Measurements from ENCODE around the gene VANGL1.
A peak's percentile ranks its signal among the peaks of the same experiment; 100 is the strongest.

VANGL1 gene

DNA sequence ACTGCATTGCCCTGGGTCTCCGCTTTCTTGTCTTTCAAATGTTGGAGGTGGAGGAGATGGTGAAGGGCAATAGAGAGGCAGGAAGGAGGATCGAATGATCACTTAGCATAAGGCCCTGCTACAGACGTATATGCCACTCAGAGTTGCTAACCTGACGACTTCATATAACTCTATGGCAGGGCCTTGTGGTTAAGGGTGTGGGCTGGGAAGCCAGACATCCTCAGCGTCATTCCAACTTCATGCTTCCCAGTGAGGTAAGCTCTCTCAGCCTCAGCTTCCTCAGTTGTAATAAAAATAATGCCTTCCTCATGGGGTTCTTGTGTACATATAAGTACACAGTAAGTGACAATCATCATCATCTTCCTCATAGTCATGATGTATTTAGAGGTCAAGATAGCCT, 72.1 kb downstream of the VANGL1 start:
- no peak for DNase-seq (ENCODE audit: low read depth)
- H3K4me3 ChIP-seq (ENCODE audit: low read length): no peak overlapping the region
- TF ChIP-seq, protein P1, sequence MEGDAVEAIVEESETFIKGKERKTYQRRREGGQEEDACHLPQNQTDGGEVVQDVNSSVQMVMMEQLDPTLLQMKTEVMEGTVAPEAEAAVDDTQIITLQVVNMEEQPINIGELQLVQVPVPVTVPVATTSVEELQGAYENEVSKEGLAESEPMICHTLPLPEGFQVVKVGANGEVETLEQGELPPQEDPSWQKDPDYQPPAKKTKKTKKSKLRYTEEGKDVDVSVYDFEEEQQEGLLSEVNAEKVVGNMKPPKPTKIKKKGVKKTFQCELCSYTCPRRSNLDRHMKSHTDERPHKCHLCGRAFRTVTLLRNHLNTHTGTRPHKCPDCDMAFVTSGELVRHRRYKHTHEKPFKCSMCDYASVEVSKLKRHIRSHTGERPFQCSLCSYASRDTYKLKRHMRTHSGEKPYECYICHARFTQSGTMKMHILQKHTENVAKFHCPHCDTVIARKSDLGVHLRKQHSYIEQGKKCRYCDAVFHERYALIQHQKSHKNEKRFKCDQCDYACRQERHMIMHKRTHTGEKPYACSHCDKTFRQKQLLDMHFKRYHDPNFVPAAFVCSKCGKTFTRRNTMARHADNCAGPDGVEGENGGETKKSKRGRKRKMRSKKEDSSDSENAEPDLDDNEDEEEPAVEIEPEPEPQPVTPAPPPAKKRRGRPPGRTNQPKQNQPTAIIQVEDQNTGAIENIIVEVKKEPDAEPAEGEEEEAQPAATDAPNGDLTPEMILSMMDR (conservative IDR thresholded peaks at IDR 0.05; ENCODE audit: low read length): no peak

DNA sequence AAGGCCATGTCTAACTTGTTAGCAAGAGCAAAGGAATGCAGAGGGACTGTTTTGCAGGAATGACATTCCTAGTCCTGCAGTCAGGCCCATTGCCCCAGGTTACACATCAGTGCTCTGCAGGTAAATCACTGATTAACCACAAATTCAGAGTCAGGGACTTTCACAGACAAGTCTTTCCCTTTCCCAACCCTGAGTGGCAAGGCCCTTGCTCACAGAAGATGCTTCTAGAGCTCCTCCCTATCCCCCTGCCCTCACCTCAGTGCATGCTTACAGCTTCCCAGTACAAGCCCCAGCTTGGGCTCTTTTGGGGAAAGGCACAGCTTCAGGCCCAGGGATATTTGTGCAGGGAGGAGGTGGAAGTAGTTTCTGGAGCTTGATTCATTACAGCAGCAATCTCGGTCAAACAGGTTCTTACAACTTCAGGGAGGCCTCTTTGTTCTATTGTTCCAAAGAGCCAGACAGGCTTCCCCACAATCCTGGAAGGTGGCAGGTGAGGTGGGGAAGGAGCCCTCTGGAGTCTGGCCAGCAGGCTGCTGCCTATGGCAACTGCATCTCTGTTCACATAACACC, 72.9 kb downstream of the VANGL1 start:
- no peak overlapping the region for H3K4me3 ChIP-seq (ENCODE audit: low read length)
- DNase-seq (ENCODE audit: low read depth): no peak
- TF ChIP-seq, protein P1 (conservative IDR thresholded peaks at IDR 0.05; ENCODE audit: low read length): no peak

DNA sequence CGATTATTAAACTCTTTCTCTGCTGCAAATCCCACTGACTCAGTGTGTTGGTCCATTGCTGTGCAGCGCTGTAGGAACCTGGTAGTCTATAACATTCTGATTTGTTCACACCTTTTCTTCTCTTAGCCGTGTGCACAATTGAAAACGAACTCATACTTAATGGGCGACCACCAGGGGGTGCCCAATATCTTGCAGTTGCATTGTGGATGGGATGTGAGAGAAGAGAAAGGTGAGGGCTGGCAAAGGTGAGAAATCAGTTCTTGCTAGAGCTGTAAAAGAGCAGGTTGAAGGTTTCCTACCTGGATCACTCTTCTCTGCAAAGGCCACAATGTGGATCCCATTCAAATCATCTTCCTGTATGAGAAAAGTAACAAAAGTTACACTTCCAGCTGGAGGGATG, 75.8 kb downstream of the VANGL1 start:
- TF ChIP-seq, protein P1 (conservative IDR thresholded peaks at IDR 0.05; ENCODE audit: low read length): peak; percentile 47
- DNase-seq (ENCODE audit: low read depth): peak; percentile 6
- H3K4me3 ChIP-seq (ENCODE audit: low read length): no peak overlapping the region

DNA sequence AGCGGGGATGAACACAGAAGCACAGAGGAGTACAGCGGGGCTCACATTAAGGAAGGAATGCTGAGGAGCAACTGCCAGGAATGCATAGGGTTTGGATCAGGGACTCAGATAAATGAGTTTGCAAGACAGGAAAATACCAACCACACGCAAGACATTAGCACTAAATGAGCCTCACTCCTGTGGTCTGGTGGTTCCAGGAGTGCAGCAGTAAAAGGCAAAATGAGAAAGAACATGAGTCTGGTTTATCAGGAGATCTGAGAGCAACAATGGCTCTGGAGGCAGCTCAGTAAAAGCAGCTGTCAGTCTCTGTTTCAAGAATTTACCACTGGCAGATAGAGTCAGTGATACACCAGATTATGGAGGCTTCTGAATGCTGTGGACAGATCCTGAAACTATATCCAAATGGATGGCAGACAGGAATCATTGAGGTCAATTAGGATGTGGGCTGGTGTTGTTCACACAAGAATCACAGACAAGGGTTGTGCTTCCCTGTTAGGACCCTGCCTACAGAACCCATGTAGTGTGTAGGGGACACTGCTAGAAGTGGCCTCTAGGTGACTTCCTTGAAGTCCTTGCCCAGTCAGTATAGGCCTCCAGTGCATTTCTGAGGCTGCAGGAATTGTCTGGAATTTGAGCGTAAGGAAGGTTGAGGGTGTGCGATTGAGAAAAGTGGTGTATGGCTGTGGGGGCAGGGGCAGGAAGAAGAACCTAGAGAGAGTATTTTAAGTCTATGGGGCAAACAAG, 76.4 kb downstream of the VANGL1 start:
- no peak overlapping the region for H3K4me3 ChIP-seq (ENCODE audit: low read length)
- peak; percentile 8 for DNase-seq (ENCODE audit: low read depth)
- TF ChIP-seq, protein P1 (conservative IDR thresholded peaks at IDR 0.05; ENCODE audit: low read length): no peak

DNA sequence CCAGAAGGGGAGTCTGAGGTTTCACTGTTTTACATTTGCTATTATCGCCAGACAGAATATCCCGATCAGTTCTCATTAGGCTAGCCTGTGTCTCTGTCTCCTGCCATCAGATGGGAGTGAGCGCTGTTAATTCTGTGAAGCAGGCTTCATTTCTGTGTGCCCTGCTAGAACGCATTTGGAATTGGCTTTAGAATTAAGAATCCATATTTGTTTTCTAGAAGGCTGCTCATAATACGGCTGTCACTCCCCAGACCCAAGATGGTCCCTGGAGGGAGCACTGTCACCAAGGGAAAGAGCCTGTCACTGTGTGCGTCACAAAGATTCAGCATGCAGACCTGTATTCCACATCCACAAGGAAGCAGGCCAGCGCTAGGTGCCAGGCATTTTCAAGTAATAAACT, 77.5 kb downstream of the VANGL1 start:
- no peak overlapping the region for H3K4me3 ChIP-seq (ENCODE audit: low read length)
- DNase-seq (ENCODE audit: low read depth): no peak

DNA sequence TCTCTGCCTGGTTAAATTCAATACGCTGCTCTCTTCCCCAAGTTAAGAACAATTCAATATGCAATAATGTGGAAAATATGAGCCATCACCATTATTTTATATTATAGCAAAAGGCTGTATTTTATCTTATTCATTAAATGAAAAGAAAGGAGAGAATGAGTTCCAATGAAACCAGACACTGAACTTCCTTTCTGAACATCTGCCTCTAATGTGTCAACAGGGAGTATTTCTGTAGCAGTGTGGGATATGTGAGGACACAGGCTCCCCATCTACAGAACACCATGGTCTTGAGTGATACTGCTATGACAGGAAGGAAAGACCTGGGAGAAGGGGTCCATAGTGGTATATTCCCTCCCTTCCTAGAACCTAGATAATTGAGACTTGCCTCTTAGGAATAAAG, 80.5 kb downstream of the VANGL1 start:
- TF ChIP-seq, protein P1 (conservative IDR thresholded peaks at IDR 0.05; ENCODE audit: low read length): no peak
- no peak for DNase-seq (ENCODE audit: low read depth)
- H3K4me3 ChIP-seq (ENCODE audit: low read length): no peak overlapping the region

More for the DNA sequence above, 77.5 kb downstream of the VANGL1 start:
- TF ChIP-seq, protein P1 (conservative IDR thresholded peaks at IDR 0.05; ENCODE audit: low read length): no peak

DNA sequence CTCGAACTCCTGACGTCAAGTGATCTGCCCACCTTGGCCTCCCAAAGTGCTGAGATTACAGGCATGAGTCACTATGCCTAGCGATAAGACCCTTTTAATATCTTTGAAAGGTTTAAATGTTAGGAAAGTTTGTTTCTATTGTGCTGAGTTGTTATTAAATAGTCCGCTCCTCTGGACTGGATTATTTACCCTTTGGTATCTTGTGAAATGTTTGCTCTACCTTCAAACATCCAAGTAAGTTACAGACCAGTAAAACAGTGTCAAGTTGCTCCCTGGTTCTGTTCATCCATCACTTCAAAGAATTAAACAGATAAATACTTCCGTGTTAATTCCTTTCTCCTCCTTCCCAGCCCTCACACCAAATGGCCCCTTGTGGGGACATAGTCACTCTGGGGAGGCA, 82.0 kb downstream of the VANGL1 start:
- no peak for DNase-seq (ENCODE audit: low read depth)
- TF ChIP-seq, protein P1 (conservative IDR thresholded peaks at IDR 0.05; ENCODE audit: low read length): no peak
- no peak overlapping the region for H3K4me3 ChIP-seq (ENCODE audit: low read length)

Measured in AG10803 (cell line).